Non-pigmented ciliary epithelial cell (primary cell): ENCODE measurements around the gene ELF4.
A peak's percentile ranks its signal among the peaks of the same experiment; 100 is the strongest.

Experiments used
- DNase-seq: peaks from one replicate; pipeline ENCODE4 v3.0.0-alpha.2; 2010; ENCODE audit warnings: low read depth

Gene ELF4

DNA sequence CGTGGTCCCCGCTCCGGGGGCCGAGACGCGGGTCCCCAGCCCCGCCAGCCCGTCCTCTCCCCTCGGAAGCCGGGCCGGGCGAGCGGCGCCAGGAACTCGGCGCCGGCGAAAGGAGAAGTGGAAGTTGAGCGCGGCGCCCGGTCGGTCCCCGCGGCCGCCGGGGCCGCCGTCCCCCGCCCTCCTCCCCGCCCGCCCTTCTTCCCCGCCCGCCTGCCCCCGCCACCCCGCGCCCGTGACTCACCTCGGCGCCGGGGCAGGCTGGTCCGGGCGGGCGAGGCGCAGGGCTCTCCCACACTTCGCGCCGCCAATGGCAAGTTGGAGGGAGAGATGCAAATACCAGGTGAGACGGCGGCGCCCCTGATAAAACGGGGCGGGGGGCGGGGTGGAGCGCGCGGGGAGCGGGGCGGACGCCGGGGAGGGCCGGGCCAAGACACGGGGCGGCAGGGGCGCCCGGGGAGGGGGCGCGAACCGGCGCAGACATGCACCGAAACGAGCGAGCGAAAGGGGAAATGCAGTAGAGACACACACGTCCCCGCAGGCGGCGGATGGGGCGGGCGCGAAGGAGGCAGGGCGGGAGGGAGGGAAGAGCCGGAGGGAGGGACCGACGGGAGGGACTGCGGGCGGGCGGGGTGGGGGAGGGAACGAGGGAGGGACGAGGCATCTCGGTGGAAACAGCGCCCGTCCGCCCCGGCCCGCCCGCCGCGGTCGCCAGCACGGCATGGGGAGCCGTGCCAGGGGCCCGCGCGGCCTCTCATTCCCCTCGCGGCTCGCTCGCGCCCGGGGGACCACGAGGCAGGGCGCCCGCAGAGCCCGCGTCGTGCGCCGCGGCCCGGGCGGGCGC, at the start of gene ELF4:
Gene ELF4 (minus strand): TSS at position 119 of the 841 bp plus-strand sequence. CDS start 29,167 bp downstream, outside the sequence.
- DNase-seq = no peak

DNA sequence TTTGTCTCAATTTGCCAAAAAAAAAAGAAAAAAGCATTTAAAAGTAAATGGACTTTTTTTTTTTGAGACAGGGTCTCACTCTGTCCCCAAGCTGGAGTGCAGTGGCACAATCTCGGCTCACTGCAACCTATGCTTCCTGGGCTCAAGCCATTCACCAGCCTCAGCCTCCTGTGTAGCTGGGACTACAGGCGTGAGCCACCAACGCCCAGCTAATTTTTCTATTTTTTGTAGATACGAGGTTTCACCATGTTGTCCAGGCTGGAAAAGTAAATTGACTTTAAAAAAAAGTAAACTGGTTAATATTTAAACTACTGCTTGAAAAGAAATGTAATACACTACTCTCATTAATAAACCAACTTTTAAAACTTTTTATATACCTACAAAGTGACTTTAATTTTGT, 49.5 kb upstream of the ELF4 start:
- DNase-seq = no peak

DNA sequence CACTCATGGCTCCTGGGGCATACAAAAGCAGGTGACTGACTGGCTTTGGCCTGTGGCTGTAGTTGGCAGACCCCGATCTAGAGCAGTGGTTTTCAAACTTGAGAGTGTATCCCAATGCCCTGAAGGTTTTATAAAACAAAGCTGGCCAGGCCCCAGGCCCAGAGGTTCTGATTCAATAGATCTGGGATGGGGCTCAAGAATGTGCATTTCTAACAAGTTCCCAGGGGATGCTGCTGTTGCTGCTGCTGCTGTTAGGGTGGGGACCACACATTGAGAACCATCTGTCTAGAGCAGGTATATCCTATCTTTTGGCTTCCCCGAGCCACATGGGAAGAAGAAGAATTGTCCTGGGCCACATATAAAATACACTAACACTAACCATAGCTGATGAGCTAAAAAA, 48.0 kb upstream of the ELF4 start:
- no peak for DNase-seq

DNA sequence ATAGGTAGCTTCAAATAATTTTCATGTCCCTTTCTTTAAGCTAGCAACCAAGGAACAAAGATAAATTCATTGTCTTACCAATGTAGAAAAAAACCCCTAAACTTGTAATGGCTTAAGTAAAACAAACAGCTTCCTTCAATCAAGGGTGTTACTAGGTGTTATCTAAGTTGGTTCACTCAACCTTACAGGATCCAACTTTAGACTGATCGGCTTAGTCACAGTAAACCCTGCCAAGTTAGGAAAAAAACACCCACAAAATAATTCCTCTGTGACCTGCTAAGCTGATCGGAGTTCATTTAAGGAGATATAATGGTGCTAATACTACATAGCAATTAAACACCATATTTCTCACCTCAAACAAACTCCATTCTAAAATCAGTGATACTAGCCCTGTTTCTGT, 45.3 kb upstream of the ELF4 start:
- no peak for DNase-seq

DNA sequence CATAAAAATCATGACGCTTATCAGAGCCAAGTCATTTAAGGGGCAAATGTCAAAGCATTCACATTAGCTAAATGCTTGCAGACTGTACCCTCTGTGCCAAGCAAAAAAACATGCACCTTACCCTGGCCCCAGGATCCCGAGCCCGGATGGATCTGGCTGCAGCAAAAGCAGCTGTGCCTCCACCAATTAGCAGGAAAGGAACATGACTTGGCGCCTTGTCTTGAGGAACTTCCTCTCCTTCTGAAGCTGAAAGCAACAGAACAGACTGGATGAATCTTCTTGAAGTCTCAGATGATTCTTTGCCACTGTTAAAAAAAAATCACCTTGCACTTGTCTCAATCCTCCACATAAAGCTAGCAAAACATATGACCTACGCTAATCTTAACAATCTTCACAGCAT, 37.3 kb upstream of the ELF4 start:
- DNase-seq = no peak

DNA sequence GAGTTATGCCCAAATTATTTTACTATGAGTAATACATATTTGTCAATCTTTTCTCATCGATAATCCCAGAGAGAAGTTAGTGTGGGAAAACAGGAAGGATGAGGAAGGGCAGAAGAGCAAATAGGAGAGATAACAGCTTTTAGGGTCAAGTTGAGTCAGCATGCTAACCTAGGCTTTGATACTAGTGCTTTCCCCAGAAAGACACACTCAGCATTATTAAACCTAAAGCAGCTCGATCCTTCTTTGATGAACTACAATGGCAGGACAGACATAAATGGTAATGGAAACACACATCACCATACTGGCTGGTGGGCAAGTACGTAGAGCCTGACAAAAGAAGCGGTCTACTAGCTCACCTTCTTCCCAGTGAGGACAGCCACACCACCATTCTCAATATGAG, 34.8 kb upstream of the ELF4 start:
- no peak for DNase-seq

DNA sequence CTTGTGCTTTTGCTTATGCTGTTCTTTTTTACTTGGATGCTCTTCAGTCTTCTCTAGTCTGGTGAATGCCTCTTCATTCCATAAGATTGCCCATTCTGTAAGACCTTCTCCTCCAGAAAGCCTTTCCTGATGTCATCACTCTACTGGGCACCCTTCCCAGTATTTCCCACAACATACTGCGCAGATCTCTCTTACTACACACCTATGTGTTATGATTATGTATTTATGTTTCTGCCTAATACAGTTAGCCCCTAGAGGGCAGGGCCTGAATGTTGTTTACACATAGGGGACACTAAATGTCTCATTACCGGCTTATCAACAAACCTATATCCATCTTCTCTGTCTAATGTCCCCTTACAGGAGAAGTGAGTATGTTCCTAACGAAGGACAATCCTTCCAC, 34.2 kb upstream of the ELF4 start:
- DNase-seq = no peak

DNA sequence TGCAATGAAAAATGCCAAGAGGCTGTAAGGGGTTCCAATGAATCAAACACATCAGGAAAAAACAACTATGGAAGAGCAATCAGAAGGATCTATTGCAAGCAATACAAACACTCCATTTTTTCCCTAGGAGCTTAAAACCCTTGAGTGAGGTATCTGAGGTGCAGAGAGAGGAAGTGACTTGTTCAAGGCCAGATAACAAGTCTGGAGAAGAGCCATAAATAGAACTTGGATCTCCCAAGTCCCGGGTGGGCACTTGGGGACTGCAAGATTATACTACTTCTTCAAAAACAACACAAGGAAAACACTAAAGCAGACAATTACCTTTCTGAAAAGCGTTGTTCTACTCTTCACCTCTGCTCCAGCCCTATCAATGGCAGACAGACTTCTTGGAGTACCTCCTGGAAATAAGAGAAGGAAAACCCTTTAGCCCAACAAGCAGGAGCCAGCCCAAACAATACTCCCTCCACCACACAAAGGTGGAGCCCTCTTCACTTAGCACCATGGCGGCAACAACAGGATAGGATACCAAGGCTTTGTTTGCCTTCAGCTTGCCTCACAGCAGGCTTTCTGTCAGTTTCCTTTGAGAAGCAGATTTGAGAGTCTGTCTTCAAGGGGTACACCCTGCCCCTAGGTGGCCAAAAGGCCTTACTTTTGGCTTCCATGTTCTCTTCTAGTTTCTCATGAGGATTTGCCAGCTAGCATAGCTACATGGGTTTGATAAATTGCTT, 29.3 kb upstream of the ELF4 start:
- no peak for DNase-seq

DNA sequence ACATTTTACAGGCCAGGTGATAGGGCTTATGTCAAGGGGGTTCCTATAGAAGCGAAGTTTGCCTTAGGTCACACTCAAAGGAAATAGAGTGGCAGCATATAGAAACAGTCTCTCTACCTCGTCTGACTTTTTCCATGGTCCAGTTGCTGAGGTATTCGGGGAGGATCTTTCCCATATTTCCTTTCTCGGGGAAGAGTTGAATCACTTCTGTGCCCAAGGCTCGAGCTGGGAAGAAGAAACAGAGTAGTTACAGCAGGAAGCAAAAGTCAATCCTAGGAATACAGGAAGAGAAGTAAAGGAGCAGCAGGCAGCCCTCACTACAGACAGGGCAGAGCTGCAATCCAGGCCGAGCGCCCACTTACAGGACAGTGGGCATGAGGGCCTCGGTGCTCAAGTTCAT, 26.7 kb upstream of the ELF4 start:
- no peak for DNase-seq

DNA sequence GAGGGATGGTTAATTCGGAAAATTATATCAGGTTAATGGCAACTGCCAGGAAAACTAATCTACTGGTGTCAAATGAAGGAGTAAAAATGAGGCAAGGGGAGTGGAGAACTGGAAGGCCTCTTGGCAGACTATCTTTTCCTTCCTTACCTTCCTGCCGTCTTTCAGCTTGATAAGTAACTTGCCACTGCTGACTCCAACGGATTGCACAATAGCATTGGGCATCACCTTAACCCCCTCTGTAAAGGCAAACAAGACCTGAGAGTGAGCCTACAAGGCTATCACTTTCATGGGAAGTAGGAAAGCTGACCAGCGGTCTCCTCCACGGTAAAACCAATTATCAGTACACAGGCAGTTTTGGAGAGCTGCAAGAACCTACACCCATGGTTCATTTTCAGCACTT, 26.2 kb upstream of the ELF4 start:
- DNase-seq = no peak

DNA sequence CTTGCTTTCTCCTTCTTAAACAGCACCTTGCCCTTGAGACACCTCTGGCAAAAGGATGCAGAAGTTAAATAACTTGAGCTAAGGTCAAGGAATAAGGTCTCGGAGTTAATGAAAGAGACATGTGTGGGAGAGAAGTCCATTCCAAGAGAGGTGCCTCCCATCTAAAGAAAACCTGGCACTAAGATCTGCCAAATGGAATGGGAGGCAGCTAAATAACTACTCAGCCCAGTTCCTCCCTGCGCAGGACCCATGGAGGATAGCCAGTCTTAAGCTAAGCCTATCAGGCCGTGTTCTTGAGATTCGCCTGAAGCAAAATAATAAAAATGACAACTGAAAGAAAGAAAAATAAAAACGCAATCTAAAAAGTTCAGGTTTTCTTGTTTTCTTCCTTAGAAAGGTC, 20.7 kb upstream of the ELF4 start:
- DNase-seq = no peak

DNA sequence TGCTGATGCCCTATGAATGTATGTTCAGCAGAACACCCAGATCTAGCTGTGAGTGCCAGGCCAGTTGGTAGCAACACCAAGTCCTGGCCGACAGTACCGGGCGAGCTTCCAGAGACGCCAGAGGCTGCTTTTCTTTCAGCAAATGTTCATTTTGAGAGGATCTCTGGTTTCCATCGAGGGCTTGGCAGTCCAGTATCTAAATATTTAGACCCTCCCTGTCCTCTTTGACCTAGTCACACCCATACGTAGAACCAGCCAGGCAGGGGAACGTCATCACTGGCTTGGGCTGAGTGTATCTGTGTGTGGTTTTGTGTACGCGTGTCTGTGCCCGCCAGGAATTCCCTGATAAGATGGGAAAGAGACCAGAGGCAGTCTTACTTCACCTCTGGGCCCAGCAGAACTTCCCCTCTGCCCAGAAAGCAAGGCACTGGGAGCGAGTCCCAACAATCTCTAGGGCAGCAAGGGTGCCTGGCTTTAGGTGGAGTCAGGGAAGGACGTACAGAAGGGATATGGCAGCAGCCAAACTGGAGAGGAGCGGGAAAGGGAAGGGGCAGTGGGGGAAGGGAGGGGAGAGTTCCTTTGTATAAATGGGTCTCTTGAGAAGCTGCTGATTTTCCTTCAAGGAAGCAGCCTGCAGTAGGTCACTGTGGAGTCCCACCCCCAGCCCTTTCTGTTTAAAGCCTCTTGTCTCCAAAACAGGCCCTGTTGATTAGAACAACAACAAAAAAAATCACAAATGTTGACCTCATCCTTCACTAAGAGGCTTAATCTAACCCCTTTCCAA, 15.0 kb upstream of the ELF4 start:
- DNase-seq = no peak

DNA sequence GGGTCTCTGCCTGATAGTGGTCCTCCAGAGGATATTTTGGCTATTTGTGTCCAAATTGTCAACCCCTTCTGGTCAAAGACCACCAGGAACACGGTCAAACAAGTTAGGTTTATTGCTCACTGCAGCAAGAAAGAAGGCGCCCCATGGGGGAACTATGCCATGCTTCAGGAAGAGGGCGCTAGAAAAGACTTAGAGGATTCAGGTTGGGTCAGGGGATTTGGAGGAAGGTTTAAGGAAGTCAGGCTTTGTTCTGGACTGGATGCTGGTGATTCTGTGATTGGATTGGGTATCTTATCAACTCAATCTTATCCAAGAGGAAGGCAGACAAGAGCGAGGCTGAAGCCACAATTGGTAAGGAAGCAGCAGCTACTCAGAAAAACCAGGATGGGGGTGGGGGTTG, 14.3 kb upstream of the ELF4 start:
- DNase-seq = no peak

DNA sequence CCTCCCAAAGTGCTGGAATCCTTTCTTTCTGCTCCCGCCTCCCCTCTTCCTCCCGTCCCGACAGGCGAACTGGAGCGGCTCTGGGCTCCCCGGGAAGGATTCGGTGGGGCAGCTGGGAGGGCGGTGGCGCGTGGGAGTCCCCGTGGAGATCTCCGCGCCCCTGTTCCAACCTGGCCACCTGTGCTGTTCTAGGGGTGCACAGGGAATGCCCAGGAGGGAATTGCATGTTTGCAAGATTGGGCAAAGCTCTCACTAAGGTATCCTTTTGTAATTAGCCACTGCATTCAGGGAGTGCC, 11.2 kb upstream of the ELF4 start:
- DNase-seq = no peak

DNA sequence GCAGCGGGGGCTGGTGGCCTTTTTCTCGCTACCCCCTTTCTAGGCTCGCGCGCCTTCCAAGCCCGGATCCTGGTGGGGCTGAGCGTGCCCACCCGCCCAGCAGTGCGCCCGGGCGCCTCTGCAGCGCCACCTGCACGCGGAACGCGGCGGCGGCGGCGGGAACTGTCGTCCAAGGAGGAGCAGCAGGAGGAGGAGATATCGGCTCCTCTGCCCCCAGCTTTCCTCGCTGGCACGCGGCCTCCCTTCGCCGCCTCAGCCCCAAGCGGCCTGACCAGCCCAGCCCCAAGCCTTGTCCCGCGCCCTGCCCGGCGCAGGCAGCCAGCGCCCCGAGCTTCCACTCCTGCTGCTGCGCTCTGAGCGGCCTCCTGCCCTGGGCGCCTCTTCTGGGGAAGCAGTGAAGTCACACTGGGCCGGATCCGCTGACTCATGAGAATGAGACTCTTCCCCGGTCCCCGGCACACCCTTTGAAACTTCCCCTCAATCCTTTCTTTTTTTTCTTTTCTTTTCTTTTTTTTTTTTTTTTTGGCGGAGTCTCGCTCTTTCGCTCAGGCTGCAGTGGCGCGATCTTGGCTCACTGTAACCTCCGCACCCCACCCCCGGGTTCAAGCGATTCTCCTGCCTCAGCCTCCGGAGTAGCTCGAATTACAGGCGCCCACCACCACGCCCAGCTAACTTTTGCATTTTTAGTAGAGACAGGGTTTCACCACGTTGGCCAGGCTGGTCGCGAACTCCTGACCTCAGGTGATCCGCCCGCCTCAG, 10.6 kb upstream of the ELF4 start:
- DNase-seq = no peak

DNA sequence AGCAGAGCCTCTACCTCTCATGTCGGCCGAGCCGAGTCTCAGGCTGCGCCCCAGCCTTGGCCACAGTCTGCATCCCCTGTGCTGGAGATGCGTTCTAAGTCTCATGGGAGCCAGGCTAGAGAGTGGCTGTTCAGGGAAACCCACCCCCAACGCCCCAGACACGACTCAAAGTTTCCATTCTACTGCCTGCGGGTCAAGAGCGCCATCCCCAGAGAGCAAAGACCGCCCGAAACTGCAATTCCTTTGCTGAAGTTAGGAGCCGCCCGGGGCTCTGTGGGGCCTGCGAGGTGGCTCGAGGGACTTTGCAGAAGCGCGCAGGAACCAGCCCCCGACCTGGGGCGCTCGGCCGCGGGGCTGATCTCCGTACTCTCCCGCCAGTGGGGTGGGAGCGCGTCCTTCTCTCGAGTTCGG, 10.0 kb upstream of the ELF4 start:
- no peak for DNase-seq

DNA sequence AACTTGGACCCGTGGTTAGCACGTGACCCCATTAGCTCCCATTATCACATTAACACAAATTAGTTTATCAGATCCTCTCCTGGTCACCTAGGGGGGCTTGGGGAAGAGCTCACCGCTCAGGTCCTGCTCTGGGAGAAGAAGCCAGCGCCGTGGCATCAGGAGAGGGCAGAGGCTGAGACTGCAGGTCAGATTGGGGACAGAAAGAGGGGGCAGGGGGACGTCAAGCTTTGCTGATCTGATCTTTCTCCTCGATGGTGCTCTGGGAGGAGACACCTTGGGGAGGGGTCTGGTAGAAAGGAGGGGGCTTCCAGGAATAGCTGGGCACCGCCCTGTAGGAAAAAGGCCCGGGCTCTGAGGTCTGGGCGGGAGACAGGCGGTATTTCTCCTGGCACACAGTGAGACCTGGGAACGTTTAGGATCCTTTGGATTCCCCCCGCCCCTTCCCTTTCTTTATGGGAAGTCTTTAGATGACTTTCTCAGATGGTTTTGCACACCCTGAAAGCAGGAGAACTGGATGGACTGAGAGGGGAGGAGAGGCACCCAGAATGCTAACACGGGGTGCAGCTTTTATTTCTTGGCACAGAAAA, 9.1 kb upstream of the ELF4 start:
- DNase-seq = no peak

DNA sequence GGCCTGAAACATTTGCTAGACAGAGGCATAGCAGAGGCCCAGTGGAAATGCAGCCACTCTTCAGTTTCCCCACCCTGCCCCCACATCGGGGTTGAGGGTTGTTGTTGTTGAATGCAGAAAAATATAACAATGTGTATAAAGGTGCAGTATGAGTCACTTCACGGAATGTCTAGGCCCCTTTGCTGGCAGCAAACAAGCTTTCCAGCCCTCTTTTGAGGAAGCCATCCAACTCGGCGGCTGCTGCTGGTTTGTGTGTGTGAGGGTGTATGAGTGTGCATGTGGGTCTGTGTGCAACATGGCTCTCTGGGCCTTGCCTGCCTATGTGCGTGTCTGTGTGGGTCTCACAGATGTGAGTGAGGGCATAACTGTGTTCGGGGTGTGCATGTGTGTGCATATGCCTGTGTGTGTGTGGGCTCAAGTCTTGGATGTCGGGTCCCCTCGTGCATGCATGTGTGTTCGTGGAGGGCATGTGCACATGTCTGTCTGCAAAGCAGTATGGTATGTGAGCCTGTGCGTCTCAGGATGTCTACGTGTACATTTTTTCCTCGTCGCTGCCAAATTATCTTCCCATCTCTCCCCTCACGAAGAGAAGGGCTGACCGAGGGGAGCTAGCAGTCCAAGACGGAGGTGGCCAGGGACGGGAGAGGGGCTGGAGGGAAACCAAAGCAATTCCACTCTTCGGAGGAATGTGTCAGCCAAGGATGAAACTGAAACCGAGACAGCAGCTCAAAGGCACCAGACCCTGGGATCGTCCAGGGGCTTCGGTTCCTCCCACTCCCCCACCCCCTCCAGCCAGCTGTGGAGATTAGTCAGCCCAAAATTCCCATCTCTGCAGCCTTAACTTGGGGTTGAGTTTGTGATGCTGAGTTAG, 8.4 kb upstream of the ELF4 start:
- DNase-seq = peak; percentile 32

DNA sequence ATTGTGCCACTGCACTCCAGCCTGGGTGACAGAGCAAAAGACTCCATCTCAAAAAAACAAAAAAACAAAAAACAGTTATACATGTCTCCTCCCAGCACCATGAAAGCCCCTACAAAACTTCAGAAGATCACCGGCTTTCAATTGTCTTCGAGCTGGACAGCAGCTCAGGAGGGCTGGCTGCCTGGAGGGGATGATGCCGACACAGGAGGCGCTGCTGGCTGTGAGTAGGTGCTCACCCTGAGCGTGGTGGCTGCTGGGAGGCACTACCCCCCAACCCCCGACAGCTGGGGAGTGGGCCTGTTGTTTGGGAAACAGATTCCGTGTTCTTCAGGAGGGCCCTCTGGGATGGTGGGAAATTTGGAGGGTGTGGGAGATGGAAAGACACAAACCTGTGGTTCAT, 6.9 kb upstream of the ELF4 start:
- DNase-seq = no peak

DNA sequence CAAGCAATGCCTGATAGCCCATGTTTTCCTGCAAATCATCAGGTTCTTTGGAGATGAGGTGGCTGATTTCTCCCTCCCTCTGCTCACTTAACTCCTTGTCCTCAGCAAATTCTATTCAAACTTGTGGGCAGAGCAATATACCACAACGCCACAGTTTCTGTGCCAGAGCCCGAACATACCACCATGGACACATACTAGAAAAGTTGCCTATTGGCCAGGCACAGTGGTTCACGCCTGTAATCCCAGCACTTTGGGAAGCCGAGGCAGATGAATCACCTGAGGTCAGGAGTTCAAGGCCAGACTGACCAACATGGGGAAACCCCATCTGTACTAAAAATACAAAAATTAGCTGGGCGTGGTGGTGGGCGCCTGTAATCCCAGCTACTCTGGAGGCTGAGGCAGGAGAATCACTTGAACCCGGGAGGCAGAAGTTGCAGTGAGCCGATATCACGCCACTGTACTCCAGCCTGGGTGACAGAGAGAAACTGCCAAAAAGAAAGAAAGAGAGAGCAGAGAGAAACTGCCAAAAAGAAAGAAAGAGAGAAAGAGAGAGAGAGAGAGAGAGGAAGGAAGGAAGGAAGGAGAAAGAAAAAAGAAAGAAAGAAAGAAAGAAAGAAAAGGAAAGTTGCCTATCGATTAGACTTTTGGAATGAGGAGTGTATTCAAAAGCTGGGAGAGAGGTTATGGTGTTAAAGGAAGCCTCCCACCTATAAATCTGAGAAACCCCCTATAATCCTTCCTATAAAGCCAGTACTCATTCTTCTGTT, 5.0 kb upstream of the ELF4 start:
- peak; percentile 55 for DNase-seq
